Stimulated activated CD8-positive, alpha-beta memory T cell treated with anti-CD3 and anti-CD28 coated beads, Interleukin-7, amount 100 ng/mL, for 24 hours (primary cell): ENCODE data around the gene AARS2.

Experiments
- DNase-seq: peaks from one replicate; pipeline ENCODE4 v3.0.0-alpha.2; 2020; ENCODE audit warnings: low read depth

The AARS2 gene

GRCh38 chr6:44300292-44300823, 12.8 kb downstream of the AARS2 start:
- no peak for DNase-seq

GRCh38 chr6:44298864-44299263, 14.3 kb downstream of the AARS2 start:
- DNase-seq = no peak

GRCh38 chr6:44298055-44298803, 14.9 kb downstream of the AARS2 start:
- no peak for DNase-seq

GRCh38 chr6:44297063-44298038, 15.8 kb downstream of the AARS2 start:
- peak; percentile 20 for DNase-seq

- DNase-seq = no peak
Observed at GRCh38 chr6:44294832-44295791, 18.0 kb downstream of the AARS2 start.

GRCh38 chr6:44292661-44293365, 20.3 kb downstream of the AARS2 start:
- no peak for DNase-seq

- no peak for DNase-seq
Observed at GRCh38 chr6:44291841-44292240, 21.3 kb downstream of the AARS2 start.

GRCh38 chr6:44289726-44290260, 23.4 kb downstream of the AARS2 start:
- DNase-seq = no peak

GRCh38 chr6:44286747-44287146, 26.4 kb downstream of the AARS2 start:
- no peak for DNase-seq

GRCh38 chr6:44286285-44286565, 26.9 kb downstream of the AARS2 start:
- DNase-seq = no peak

GRCh38 chr6:44285552-44286284, 27.4 kb downstream of the AARS2 start:
- no peak for DNase-seq

GRCh38 chr6:44284867-44285266, 28.3 kb downstream of the AARS2 start:
- no peak for DNase-seq

GRCh38 chr6:44284121-44284520, 29.0 kb downstream of the AARS2 start:
- no peak for DNase-seq

- no peak for DNase-seq
Observed at GRCh38 chr6:44278774-44279697, 34.1 kb downstream of the AARS2 start.

GRCh38 chr6:44278315-44278714, 34.8 kb downstream of the AARS2 start:
- no peak for DNase-seq

- DNase-seq = no peak
Observed at GRCh38 chr6:44277763-44278162, 35.4 kb downstream of the AARS2 start.

- DNase-seq = no peak
Observed at GRCh38 chr6:44276667-44277640, 36.2 kb downstream of the AARS2 start.
